GM18526 (cell line): ENCODE measurements around the gene NODAL.

Experiments used
- POLR2A ChIP-seq: IDR thresholded peaks from 3 replicates; pipeline ENCODE4 v1.6.1; 2011; ENCODE audit not compliant: insufficient read length; ENCODE audit errors: extremely low read depth

Gene NODAL

DNA sequence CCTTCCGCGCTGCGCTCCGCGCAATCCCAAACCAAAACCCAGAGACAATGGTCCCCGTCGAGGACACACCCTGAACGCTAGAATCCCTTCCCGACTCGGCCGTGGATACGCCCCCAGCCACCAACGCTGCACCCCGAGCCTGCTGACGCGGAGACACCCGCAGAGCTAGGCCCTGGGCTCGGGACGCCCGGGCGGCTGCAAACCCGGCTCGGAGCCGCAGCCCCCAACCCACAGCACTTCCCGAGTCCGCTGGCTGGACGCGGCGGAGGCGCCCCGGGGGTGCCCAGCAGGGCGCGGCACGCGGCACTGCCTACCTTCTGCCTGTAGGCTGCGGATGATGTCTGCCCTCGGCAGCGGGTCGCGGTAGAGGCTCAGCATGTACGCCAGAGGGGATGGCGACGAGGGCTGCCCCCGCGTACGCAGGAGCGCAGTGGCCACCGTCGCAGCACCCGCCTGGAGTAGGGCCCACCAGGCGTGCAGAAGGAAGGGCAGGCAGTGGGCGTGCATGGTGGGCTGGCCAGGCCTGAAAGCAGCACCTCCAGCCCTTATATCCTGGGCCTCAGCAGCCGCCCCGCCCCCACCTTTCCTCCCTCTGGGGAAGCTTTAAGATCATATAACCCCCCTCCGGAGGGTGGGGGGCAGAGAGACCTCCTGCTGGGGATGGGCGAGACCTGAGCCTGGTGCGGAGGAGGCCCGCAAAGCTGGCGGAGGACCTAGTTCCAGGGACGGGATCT lies at the start of gene NODAL:
TSS of gene NODAL (minus strand) at position 521 of the 734 bp plus-strand sequence. CDS start at position 507, 14 bp downstream.
- no peak for TF ChIP-seq POLR2A

GRCh38 chr10:70490142-70490541 lies 48.7 kb upstream of the NODAL start:
- TF ChIP-seq POLR2A, result no peak

DNA sequence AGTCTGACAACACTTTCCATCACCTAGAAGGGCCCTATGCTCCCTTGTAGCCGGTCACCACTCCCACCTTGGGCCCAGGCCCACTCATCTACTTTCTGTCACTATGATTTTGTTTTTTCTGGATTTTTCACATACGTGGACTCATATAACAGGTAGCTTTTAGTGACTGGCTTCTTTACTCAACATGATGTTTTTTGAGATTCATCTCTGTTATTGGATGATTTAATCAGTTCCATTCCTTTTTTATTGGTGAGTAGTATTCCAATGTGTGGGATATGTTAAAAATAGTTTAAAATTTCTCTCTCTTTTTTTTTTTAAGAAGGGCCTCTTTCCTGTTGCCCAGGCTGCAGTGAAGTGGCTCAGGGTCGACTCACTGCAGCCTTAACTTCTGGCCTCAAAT lies 46.3 kb upstream of the NODAL start:
- no peak for TF ChIP-seq POLR2A

GRCh38 chr10:70482982-70483760 lies 41.7 kb upstream of the NODAL start:
- TF ChIP-seq POLR2A, result no peak

- no peak for TF ChIP-seq POLR2A
Measured at GRCh38 chr10:70481831-70482530, 40.5 kb upstream of the NODAL start.

- TF ChIP-seq POLR2A, result no peak
Measured at GRCh38 chr10:70481105-70481504, 39.6 kb upstream of the NODAL start.

DNA sequence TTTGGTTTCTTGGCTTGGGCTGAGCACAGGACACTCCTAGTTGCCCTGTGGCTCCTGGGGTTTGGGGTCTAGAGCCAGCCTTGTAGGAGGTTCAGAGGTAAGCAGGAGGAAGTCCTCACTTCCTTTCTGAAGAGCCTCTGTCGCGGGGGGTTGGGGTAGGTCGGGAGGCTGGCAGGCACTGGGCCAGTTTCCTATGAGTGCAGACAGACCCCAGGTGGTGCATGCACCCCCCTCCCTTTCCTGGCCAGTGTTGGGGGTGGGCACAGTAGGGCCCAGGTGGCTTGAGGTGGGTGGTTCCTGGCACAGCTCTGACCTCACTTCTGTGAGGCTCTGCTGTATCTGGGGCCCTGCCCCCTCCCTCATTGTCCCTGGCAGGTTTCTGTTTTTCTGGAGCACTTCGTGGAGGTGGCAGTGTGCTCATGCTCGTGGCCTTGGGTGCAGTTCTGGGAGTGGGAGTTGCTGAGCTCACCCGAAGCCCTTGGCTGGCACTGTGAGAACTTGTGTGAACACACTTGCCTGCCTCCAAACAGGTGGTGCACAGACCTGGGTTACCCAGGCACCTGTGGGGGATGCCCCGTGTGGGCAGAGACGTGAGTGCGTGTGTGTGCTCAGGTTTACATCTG lies 38.9 kb upstream of the NODAL start:
- no peak for TF ChIP-seq POLR2A

GRCh38 chr10:70479626-70480238 lies 38.3 kb upstream of the NODAL start:
- TF ChIP-seq POLR2A, result no peak

- no peak for TF ChIP-seq POLR2A
Measured at GRCh38 chr10:70479165-70479581, 37.7 kb upstream of the NODAL start.

DNA sequence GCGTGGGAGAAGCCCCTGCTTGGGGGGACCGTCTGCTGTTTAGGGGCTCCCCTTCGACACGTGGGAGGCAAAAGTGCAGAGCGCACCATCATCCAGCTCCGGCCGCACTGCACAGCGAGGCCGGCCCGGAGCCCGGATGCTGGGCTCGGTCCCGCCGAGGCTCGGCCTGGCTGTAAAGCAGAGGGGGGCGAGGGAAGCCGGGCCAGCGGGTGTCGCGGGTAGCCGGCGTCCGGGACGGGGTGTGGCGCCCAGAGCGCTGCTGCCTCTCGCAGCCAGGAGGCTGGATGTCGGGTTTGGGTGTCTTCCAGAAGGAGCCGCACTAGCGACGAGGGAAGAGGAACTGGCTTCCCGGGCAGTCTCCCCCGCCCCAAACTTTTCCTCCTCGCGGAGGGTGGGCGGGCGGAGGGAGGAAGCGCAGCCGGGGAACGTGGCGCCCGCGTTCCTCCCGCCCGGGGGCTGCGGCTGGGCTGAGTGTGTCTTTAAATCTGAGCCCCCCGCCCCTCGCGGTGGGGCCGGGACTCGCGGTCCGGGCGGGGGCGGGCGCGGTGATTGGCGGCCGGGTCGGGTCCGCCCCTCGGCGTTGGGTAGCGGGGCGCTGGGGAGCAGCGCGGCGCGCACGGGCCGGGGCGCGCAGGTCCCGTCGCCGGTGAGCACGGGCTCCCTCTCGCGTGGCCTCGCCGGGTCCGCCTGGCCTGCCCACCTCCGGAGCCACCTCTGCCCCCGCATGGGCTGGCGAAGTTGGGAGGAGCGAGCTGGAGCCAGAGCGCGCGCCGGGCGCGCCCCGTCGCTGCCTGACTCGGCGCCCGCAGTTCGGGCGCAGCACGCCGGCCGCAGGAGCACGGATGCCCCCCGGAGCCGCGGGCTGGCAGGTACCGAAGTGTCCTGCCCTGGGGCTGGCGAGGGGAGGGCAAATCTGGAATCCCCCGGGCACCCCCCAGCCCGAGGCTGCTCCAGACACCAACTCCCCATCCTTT lies 37.0 kb upstream of the NODAL start, which contains the start of gene PALD1:
TSS of gene PALD1 (plus strand) at position 577 of the 974 bp plus-strand sequence. CDS start 47,185 bp downstream, outside the sequence.
- TF ChIP-seq POLR2A, result no peak

- TF ChIP-seq POLR2A, result no peak
Measured at GRCh38 chr10:70477661-70478162, 36.2 kb upstream of the NODAL start.

DNA sequence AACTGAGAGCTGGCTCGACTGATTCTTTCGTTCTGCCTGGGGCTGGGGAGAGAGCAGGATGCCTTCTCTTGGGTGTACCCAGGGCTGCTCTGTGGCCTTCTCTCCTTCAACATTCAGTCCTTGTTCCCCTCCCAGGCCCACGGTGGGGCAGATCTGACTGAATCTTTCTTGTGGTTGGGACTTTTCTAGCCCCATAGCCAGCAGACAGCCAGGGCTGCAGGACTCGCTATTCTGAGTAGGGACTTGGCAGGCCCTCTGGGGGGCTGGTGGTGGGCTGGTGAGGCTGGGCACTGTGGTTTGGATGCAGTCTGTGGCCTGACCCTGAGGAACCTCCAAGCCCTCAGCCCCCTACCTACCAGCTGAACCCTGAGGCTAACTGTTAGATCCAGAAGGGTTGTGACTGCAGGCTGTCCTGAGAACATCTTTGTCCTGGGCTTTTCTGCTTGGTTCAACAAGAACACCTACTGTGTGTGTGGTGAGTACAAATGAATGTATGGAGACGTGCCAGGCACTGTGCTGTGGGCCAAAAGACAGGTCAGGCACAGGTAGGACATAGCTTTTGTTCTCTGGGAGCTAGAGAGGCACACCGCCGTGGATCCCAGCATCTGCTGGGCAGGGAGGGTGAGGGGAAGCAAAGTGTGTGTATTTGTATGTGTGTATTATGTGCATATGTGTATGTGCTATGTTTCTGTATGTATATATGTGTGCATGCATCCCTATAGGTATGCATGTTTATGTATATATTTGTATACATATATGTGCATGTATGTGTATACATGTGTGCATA lies 35.0 kb upstream of the NODAL start:
- no peak for TF ChIP-seq POLR2A

DNA sequence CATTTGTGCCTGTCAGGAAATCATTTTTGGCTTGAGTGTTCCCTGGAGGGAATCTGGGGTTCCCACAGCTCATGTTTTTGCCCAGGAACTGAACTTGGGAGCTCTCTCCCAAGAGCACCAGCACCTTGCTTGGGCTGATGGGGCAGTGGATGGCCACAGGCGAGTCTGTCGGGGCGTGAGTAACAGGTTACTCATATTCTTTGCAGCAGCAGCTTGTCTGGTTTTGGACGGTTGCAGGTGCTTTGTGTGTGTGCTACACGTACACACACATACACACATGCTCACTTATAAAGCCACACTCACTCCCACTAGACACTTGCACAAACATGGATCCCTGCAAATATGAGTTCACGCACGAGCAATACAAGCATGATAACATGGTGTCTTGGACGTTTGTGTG lies 34.2 kb upstream of the NODAL start:
- TF ChIP-seq POLR2A, result no peak
